Fibroblast of upper back skin (primary cell): Measurements from ENCODE around the gene TNFRSF11A.

Experiments
- DNase-seq: peaks from one replicate; pipeline ENCODE4 v3.0.0-alpha.2; 2013

TNFRSF11A gene

DNA sequence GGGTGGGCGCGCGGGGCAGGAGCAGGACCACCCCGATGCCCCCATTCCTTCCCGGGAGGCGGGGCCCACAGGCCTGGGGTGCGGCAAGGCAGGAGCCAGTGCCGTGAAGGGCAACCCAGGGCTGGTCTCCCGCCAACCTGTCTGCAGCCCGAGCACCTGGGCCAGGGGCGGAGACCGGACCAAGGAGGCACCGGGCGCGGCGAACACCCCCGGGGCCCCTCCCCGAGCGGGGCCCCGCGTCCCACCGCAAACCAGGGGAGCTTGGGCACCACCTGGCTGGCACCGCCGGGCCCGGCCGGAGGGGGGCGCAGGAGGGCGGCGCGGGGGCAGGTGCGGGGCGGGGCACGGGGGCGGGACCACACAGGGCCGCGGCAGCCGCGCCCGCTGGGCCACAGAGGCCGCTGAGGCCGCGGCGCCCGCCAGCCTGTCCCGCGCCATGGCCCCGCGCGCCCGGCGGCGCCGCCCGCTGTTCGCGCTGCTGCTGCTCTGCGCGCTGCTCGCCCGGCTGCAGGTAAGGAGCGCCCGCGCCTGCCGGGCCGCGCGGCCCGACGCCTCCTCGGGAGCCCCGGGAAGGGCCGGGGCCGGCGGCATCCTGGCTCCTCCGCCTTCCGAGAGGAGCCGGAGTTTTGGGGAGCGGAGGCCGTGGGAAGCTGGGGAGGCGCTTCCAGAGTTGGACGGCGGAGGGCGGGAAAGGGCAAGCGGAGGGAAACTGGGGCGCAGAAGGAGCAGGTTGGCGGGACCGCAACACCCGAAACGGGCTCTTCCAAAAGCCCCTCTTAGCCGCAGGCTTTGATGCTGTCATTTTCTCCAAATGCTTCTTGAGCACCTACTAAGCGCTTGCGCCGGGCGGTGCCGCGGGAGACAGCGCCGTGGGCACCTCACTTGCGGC, at the start of gene TNFRSF11A:
TNFRSF11A (plus strand) TSS at position 394 of the 889 bp plus-strand sequence; CDS start at position 437, 43 bp downstream.
- DNase-seq, result no peak

DNA sequence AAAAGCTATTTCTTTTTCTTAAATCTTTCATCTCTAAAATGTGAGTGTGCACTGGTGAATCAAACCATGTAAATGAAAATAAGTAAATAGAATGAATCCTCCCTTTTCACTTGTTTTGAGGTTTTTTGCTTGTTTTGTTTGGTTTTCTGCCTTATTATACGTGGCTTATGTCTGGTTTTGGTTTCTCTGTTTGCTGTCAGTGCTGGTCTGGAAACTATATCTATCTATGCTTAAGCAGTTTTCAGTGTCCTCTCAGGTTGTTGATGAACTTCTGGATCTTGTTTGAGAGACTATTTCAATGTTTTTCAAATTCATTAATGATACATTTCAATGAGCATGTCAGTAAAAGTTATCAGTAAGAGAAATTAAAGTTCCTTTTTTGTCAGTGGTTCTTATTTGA, 48.1 kb upstream of the TNFRSF11A start:
- no peak for DNase-seq

- DNase-seq, result no peak
These were observed 45.5 kb upstream of the TNFRSF11A start for GRCh38 chr18:62279561-62279960.

- no peak for DNase-seq
These were observed 45.1 kb upstream of the TNFRSF11A start for GRCh38 chr18:62280058-62280457.

- DNase-seq, result no peak
These were observed 44.3 kb upstream of the TNFRSF11A start for GRCh38 chr18:62280786-62281185.

- DNase-seq, result peak; percentile 89
These were observed 43.4 kb upstream of the TNFRSF11A start for GRCh38 chr18:62281684-62282083.

- DNase-seq, result peak; percentile 90
These were observed 42.9 kb upstream of the TNFRSF11A start for GRCh38 chr18:62282188-62282629.

- no peak for DNase-seq
These were observed 40.5 kb upstream of the TNFRSF11A start for GRCh38 chr18:62284637-62285036.

DNA sequence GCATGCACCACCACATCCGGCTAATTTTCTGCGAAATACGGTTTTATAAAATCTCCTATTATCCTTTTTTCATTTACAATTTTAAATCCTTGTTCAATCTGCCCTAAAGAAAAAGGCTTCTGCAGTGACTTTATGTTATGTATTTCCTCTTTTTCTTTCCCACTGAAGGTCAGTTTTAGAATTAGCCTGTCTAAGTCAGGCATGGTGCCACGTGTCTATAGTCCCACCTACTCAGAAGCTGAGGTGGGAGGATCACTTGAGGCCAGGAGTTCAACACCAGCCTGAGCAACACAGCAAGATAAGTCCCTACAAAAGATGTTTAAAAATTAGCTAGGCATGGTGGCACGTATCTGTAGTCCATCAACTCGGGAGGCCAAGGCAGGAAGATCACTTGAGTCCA, 39.8 kb upstream of the TNFRSF11A start:
- no peak for DNase-seq

DNA sequence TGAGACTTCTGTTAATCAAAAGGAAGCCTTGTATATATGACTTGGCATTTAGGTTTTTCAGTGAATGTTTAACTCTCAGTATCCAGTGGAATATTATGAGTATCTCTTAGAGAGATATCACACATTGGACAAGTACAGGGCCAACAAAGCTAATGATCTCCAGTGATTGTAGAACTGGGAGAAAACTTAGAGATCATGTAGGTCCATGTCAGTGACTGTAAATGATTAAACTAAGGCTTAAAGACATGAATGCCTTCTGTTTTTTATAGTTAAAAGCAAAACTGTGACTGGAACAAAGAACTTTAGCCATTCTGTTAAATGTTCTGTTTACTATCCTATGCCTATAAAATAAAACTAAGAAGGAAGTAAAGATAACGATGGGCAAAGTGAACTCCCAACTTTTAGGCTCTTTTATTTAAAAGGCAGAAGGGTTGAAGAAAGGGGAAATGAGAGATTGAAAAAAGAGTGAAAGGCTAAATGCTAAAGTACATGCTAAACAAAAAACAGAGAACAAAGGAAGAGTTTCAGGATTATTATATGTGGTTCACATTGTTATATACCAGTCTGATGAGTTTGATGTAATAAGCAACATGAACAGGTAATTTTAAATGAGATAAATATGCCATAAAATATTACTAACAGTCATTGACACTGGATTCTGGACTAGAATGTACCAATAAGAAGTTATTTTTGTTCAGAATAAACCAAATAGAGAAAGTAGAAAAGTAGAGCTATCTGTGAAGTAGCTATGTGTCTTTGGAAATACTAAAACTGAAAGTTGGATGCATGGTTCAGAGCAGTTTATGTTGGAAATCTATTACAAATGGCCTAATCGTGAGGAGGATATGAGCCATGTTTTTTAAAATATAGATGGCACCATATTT, 37.1 kb upstream of the TNFRSF11A start:
- no peak for DNase-seq

- no peak for DNase-seq
These were observed 36.5 kb upstream of the TNFRSF11A start for GRCh38 chr18:62288665-62289008.

DNA sequence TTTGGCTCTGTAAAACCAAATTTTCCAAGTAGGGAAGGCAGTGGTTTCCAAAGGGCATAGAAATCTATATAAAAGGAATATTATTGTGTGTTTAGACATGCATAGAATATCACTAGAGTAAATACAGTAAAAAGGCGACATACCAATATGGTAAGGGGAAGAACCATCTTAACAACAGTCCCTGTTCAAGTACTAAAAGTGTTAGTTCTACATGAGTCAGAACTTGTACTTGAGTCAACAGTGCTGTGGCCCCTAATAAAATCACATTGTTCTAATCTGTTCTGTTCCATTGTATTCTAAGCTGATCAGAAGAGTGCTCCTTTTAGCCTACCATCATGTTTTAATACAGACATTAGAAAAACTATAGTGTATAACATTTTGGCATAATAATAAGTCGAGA, 36.1 kb upstream of the TNFRSF11A start:
- DNase-seq, result no peak

DNA sequence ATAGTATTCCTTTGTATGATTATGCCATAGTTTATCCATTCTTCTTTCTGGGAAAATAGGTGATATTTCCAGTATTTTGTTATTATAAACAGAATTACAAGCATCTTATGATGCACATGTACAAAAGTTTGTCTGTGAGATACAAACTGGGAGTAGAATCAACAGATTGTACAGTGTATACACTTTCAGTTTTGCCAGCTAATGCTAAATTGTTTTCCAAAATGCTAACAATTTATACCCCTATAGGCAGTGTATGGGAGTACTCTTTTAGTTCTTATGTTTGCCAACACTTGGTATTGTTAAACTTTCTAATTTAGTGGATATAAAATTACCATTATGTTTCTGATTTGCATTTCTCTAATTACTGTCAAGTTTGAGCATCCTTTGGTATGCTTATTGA, 31.0 kb upstream of the TNFRSF11A start:
- DNase-seq, result no peak

DNA sequence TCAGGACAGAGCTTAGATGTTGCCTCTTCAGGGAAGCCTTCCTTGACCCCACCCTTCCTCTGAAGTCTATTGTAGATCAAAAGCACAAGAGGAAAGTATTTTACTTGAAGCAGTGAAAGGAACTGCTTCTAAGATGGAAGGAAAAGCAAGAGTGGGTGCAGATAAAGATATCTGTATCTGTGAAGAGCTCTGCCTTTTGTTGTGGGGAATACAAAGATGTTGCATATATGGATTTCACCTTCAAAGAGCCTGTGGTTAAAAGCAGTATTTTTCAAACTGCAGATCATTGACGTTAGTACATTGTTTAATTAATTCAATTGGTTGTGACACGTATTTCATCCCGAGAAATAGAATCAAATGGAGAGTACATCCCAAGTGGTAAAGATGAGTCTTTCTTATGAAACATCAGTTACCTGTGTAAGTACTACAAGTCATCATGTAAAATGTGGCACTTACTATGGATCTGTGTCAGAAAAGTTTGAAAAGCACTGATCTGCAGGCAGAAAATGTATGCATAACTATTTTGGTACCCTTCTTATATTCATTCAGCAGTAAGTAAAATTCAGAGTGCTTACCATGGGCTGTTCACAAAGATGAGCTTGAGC, 24.6 kb upstream of the TNFRSF11A start:
- no peak for DNase-seq

- DNase-seq, result no peak
These were observed 23.8 kb upstream of the TNFRSF11A start for GRCh38 chr18:62301322-62301721.

DNA sequence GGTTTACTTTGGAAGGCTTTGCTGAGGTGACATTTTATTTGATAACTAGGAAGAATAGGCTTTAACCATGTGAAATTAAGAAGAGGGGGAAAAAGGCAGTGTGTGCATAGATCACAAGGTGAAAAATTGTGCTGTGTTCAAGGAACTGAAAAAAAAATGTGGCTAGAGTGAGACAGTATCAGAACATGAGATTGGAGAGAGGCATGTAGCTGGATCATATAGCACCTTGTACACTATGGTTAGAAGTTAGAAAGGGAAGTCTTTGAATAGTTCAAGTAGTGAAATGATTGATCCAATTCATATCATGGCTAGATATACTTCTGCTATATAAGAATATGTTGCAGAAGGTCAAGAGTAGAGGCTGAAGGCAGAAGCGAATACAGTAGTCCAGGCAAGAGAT, 12.3 kb upstream of the TNFRSF11A start:
- no peak for DNase-seq

GRCh38 chr18:62318228-62319180, 6.6 kb upstream of the TNFRSF11A start:
- no peak for DNase-seq

- DNase-seq, result no peak
These were observed 3.9 kb upstream of the TNFRSF11A start for GRCh38 chr18:62321201-62321600.

- no peak for DNase-seq
These were observed 1.5 kb upstream of the TNFRSF11A start for GRCh38 chr18:62323483-62324180.

- DNase-seq, result no peak
These were observed 805 bp upstream of the TNFRSF11A start for GRCh38 chr18:62324181-62324828.
